ENCODE data around the gene PPFIA4. TPM values are rescaled to one million over a fixed set of nuclear protein-coding genes. Genes with fewer than 3 reads are reported as not detected.
"Not testable (repeated sequence)": the region's sequence is repeated elsewhere in the genome, so short reads cannot be mapped to it uniquely, and the experiment has no call there.

The PPFIA4 gene
- total and polyA plus RNA-seq, 8 donors, result 0.29 to 2.2 (median 0.89) TPM; not detected in 1

DNA sequence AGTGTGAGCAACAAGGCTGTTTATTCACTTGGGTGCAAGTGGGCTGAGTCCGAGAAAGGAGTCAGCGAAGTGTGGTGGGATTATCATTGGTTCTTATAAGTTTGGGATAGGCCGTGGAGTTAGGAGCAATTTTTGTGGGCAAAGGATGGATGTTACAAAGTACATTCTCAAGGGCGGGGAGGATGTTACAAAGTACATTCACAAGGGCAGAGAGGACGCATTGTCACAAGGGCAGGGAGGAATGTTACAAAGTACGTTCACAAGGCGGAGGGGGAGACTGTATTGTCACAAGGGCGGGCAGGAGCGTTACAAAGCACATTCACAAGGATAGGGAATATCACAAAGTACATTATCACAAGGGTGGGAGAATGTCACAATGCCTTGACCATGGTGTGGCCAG lies 24.3 kb upstream of the PPFIA4 start:
- H3K4me1 ChIP-seq, result peaks cover 0 to 17% (median 10%) of the 10 kb centered on the region in 4 donors
- no peak for DNase-seq
- WGBS, 5 donors, result 68 to 74% (median 71%) methylated on average over 9 of the region's 9 CpGs
- TF ChIP-seq POLR2AphosphoS5 (IDR thresholded peaks at IDR 0.05) (no peak), POLR2A (IDR thresholded peaks at IDR 0.05) (no peak), EP300 (IDR thresholded peaks at IDR 0.05) (no peak)
- TF ChIP-seq, protein P1, sequence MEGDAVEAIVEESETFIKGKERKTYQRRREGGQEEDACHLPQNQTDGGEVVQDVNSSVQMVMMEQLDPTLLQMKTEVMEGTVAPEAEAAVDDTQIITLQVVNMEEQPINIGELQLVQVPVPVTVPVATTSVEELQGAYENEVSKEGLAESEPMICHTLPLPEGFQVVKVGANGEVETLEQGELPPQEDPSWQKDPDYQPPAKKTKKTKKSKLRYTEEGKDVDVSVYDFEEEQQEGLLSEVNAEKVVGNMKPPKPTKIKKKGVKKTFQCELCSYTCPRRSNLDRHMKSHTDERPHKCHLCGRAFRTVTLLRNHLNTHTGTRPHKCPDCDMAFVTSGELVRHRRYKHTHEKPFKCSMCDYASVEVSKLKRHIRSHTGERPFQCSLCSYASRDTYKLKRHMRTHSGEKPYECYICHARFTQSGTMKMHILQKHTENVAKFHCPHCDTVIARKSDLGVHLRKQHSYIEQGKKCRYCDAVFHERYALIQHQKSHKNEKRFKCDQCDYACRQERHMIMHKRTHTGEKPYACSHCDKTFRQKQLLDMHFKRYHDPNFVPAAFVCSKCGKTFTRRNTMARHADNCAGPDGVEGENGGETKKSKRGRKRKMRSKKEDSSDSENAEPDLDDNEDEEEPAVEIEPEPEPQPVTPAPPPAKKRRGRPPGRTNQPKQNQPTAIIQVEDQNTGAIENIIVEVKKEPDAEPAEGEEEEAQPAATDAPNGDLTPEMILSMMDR (IDR thresholded peaks at IDR 0.05), result no peak
- no peak overlapping the region for H3K27ac ChIP-seq
- no peaks in the 10 kb centered on the region for H3K36me3 ChIP-seq
- peaks cover 0 to 7% (median 0%) of the 10 kb centered on the region in 3 donors for H3K27me3 ChIP-seq
- H3K9me3 ChIP-seq, result no peaks in the 10 kb centered on the region
- no peak overlapping the region for H3K4me3 ChIP-seq
- intact Hi-C loops (cut with DNase I; ENCODE audit: low total_unique reads), result no loop called here

DNA sequence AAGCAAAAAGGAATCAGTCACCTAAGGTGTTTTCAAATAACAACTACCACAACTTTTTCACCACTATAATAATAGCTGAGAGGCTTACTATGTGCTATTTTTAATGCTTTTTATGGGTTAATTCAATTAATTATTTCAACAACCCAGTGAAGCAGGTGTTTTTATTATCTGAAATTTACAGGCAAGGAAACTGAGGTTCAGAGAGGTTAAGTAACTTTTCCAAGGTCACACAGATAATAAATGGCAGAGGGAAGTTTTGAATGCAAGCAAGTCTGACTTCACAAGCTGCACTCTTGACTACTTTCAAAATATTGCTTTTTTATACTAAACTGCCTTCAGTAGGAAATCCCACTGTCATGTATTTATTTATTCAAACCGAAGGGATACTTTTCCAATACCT lies 23.3 kb upstream of the PPFIA4 start:
- Histone ChIP-seq H3K27ac (no peak overlapping the region), H3K36me3 (no peaks in the 10 kb centered on the region), H3K9me3 (no peaks in the 10 kb centered on the region), H3K27me3 (peaks cover 0 to 7% (median 0%) of the 10 kb centered on the region in 3 donors), H3K4me3 (no peak overlapping the region), H3K4me1 (peaks cover 0 to 18% (median 11%) of the 10 kb centered on the region in 4 donors)
- DNase-seq, result no peak
- TF ChIP-seq POLR2AphosphoS5 (IDR thresholded peaks at IDR 0.05), result no peak
- TF ChIP-seq POLR2A (IDR thresholded peaks at IDR 0.05), result no peak
- TF ChIP-seq EP300 (IDR thresholded peaks at IDR 0.05), result no peak
- TF ChIP-seq, protein P1 (IDR thresholded peaks at IDR 0.05), result no peak
- intact Hi-C loops (cut with DNase I; ENCODE audit: low total_unique reads), result no loop called here
- WGBS, 5 donors, result 75 to 92% (median 81%) methylated on average over 1 of the region's 1 CpG

DNA sequence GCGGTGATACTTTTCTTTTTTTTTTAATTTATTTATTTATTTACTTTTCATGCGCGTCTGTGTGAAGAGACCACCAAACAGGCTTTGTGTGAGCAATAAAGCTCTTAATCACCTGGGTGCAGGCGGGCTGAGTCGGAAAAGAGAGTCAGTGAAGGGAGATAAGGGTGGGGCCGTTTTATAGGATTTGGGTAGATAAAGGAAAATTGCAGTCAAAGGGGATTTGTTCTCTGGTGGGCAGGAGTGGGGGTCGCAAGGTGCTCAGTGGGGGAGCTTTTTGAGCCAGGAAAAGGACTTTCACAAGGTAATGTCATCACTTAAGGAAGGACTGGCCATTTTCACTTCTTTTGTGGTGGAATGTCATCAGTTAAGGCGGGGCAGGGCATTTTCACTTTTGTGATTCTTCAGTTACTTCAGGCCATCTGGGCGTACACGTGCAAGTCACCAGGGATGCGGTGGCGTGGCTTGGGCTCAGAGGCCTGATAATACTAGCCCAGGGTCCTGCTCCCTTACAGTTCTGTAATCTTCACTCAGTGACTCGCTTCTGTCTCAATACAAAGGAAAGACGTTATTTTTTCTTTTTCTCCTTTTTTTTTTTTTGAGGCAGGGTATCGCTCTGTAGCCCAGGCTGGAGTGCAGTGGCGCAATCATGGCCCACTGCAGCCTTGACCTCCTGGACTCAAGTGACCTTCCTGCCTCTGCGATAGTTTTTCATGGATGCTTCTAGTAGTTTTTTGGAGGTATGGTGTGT lies 20.7 kb upstream of the PPFIA4 start:
- not testable (repeated sequence) for H3K4me3 ChIP-seq, H3K27ac ChIP-seq
- 73 to 79% (median 75%) methylated on average over 17 of the region's 17 CpGs for WGBS, 5 donors

DNA sequence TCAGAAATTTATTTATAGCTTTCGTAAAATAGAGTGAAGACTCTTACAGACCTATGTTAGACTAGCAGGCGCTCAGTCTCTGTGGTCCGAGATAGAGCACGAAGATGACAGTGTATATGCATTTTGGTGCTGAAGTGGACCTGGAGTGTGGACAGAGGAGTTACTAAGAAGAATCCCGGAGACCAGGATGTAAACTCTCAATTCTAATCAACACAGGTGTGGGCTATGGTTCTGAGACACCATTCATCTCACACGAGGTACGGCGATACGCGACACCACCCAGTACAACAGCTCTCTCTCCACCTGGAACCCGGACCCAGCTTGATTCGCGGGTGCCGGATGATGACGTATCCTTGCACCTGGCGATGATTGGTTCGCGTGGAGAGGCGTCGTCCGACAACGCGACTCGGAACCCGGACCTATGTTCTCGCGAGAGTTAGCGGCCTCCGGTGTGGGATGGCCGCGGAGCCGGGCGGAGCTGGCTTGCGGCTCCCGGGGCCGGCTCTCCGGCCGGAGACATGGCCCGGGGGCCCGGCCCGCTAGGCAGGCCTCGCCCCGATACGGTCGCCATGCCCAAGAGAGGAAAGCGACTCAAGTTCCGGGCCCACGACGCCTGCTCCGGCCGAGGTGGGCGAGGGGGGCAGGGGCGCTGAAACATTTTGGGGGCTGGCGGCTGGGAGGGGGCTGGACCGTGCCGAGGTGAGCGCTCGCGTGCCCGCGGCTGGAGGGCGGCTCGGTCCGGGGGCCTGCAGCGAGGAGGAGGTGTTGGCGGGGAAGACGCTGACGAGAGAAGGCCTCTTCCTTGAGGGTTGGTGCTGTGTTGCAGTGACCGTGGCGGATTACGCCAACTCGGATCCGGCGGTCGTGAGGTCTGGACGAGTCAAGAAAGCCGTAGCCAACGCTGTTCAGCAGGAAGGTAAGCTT lies 19.1 kb upstream of the PPFIA4 start, which contains the start of gene TMEM183A:
Gene TMEM183A, plus strand, starts transcription at position 427 of the 924 bp plus-strand sequence. Its CDS starts 92 bp downstream, at position 519.
- peak; percentile 97 to 99 for DNase-seq
- TF ChIP-seq EP300 (IDR thresholded peaks at IDR 0.05), result no peak
- TF ChIP-seq POLR2AphosphoS5 (IDR thresholded peaks at IDR 0.05), result peak; percentile 86 to 98 (median 97)
- peak in 2 of 4 donors; percentile 53 to 73 for TF ChIP-seq POLR2A (IDR thresholded peaks at IDR 0.05)
- Histone ChIP-seq H3K27ac (peak within 1 kb of the TSS; percentile 91 to 97 (median 93)), H3K9me3 (no peaks in the 10 kb centered on the region), H3K27me3 (no peaks in the 10 kb centered on the region), H3K36me3 (peaks cover 18 to 38% (median 36%) of the 10 kb centered on the region in 4 donors), H3K4me1 (peaks cover 10 to 42% (median 30%) of the 10 kb centered on the region in 4 donors), H3K4me3 (peak within 1 kb of the TSS; percentile 79 to 97 (median 91))
- WGBS, 5 donors, result 0 to 1% (median 0%) methylated on average over 47 to 78 of the region's 78 CpGs
- intact Hi-C loops (cut with DNase I; ENCODE audit: low total_unique reads), result no loop called here

More for the DNA sequence above, 20.7 kb upstream of the PPFIA4 start:
- intact Hi-C loops (cut with DNase I; ENCODE audit: low total_unique reads); H3K9me3 ChIP-seq; H3K27me3 ChIP-seq; DNase-seq: not testable (repeated sequence)
- peaks cover 9 to 22% (median 19%) of the 10 kb centered on the region in 4 donors for H3K36me3 ChIP-seq
- peaks cover 10 to 35% (median 27%) of the 10 kb centered on the region in 4 donors for H3K4me1 ChIP-seq

DNA sequence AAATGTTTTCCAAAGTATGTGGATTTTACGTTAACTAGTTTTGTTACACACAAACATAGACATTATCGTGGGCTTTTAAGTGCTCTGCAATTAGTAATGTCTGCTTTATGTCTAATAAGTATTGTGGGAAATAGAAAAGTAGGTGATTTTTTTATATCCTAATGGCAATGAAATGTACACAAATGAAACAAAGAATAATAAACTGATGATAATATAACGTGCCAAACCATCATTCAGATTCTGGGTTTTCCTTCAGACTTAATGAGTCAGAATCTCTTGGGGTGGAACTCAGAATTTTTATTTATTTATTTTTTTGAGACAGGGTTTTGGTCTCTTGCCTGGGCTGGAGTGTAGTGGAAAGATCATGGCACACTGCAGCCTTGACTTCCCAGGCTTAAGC lies 17.1 kb upstream of the PPFIA4 start:
- H3K27me3 ChIP-seq, result no peaks in the 10 kb centered on the region
- no peak for DNase-seq
- 72 to 81% (median 77%) methylated on average over 3 of the region's 3 CpGs for WGBS, 5 donors
- TF ChIP-seq, protein P1 (IDR thresholded peaks at IDR 0.05), result no peak
- H3K4me1 ChIP-seq, result peaks cover 10 to 48% (median 30%) of the 10 kb centered on the region in 4 donors
- H3K9me3 ChIP-seq, result no peaks in the 10 kb centered on the region
- no peak overlapping the region for H3K4me3 ChIP-seq
- peaks cover 20 to 57% (median 56%) of the 10 kb centered on the region in 4 donors for H3K36me3 ChIP-seq
- H3K27ac ChIP-seq, result no peak overlapping the region
- intact Hi-C loops (cut with DNase I; ENCODE audit: low total_unique reads), result no loop called here
